Activated CD8-positive, alpha-beta T cell treated with anti-CD3 and anti-CD28 coated beads for 36 hours (primary cell): Measurements from ENCODE around the gene PLEKHA7. TPM values are rescaled to one million over a fixed set of nuclear protein-coding genes. Genes with fewer than 3 reads are reported as not detected.

Source experiments
- ATAC-seq: fragments of 200-7000 bp; cut with Tn5 transposase; one replicate; pipeline ENCODE4 v1.10.0; 2021; ENCODE audit warnings: mild to moderate bottlenecking, moderate library complexity
- CTCF ChIA-PET: fragments of 350-600 bp; sonication (Branson Sonifier 250); formaldehyde crosslinking; loops from one replicate; lab custom pipeline; 2021; ENCODE audit warnings: antibody characterized with exemption; lab: Charles Lee
- POLR2A ChIA-PET: fragments of 350-600 bp; sonication (Branson Sonifier 250); formaldehyde crosslinking; loops from one replicate; lab custom pipeline; 2021; ENCODE audit warnings: antibody characterized with exemption; lab: Charles Lee
- DNase-seq: peaks from one replicate; pipeline ENCODE4 v3.0.0-alpha.2; 2020
- H3K27ac Mint-ChIP-seq: one replicate; pipeline ENCODE4 v1.8.0; 2021; ENCODE audit warnings: mild to moderate bottlenecking, mixed read lengths
- H3K27me3 Mint-ChIP-seq: one replicate; pipeline ENCODE4 v1.8.0; 2021; ENCODE audit warnings: mixed read lengths
- H3K36me3 Mint-ChIP-seq: one replicate; pipeline ENCODE4 v1.8.0; 2021; ENCODE audit warnings: low read depth, mixed read lengths
- H3K4me1 Mint-ChIP-seq: one replicate; pipeline ENCODE4 v1.8.0; 2021; ENCODE audit warnings: low read depth, mixed read lengths
- H3K4me3 Mint-ChIP-seq: one replicate; pipeline ENCODE4 v1.8.0; 2021; ENCODE audit warnings: mild to moderate bottlenecking, moderate library complexity, mixed read lengths
- H3K9me3 Mint-ChIP-seq: one replicate; pipeline ENCODE4 v1.8.0; 2021; ENCODE audit warnings: mixed read lengths
- CTCF ChIP-seq: fragments of 200-600 bp; IDR thresholded peaks from one replicate; pipeline ENCODE4 v1.8.0; 2022; ENCODE audit warnings: antibody characterized with exemption, mild to moderate bottlenecking
- intact Hi-C: fragments of 100-400 bp; cut with micrococcal nuclease; formaldehyde crosslinking; loops from one replicate; pipeline ENCODE4 v1.10.0; 2022
- total RNA-seq, 2 experiments: library from RNA; stranded (reverse); gene quantifications; one replicate each; pipeline ENCODE4 v1.2.3, GENCODE V29; 2021

The PLEKHA7 gene
- total RNA-seq, 2 experiments from 2014 or later = 6.0 to 6.6 TPM

- Mint-ChIP-seq H3K4me1 (peaks cover 2% of the 10 kb centered on the region), H3K27ac (no peak overlapping the region), H3K9me3 (no peaks in the 10 kb centered on the region), H3K27me3 (no peaks in the 10 kb centered on the region), H3K4me3 (no peak overlapping the region), H3K36me3 (no peaks in the 10 kb centered on the region)
- no peak for ATAC-seq
- no peak for DNase-seq
- TF ChIP-seq CTCF = no peak
- intact Hi-C loops = no loop called here
- POLR2A ChIA-PET = interaction anchor here (0.6 kb wide), 1 partner anchor 73 kb away, joined by 4 read pairs; no protein-coding TSS in a partner anchor
- CTCF ChIA-PET = interaction anchor here (1.2 kb wide), 1 partner anchor 29 kb away, joined by 3 read pairs; no protein-coding TSS in a partner anchor
Observed at GRCh38 chr11:17008099-17008498, 6.1 kb downstream of the PLEKHA7 start.

- Mint-ChIP-seq H3K27ac (no peak overlapping the region), H3K9me3 (no peaks in the 10 kb centered on the region), H3K36me3 (no peaks in the 10 kb centered on the region), H3K4me1 (peaks cover 2% of the 10 kb centered on the region), H3K27me3 (no peaks in the 10 kb centered on the region), H3K4me3 (no peak overlapping the region)
- ChIA-PET CTCF (no interaction called here), POLR2A (no interaction called here)
- intact Hi-C loops = no loop called here
- ATAC-seq (no peak), DNase-seq (no peak)
- no peak for TF ChIP-seq CTCF
Observed at GRCh38 chr11:17005646-17006045, 8.6 kb downstream of the PLEKHA7 start.

- no peak for DNase-seq
- intact Hi-C loops = no loop called here
- Mint-ChIP-seq H3K36me3 (no peaks in the 10 kb centered on the region), H3K27me3 (no peaks in the 10 kb centered on the region), H3K27ac (no peak overlapping the region), H3K4me1 (peaks cover 2% of the 10 kb centered on the region), H3K4me3 (no peak overlapping the region), H3K9me3 (no peaks in the 10 kb centered on the region)
- no peak for ATAC-seq
- ChIA-PET CTCF (no interaction called here), POLR2A (no interaction called here)
- TF ChIP-seq CTCF = no peak
Observed at GRCh38 chr11:17004486-17005148, 9.6 kb downstream of the PLEKHA7 start.

- intact Hi-C loops = no loop called here
- Mint-ChIP-seq H3K36me3 (no peaks in the 10 kb centered on the region), H3K27me3 (no peaks in the 10 kb centered on the region), H3K27ac (no peak overlapping the region), H3K9me3 (no peaks in the 10 kb centered on the region), H3K4me3 (no peak overlapping the region), H3K4me1 (peaks cover 2% of the 10 kb centered on the region)
- ChIA-PET POLR2A (no interaction called here), CTCF (no interaction called here)
- no peak for TF ChIP-seq CTCF
- DNase-seq (no peak), ATAC-seq (no peak)
Observed at GRCh38 chr11:17003426-17003825, 10.8 kb downstream of the PLEKHA7 start.

GRCh38 chr11:17002543-17002942 is 11.7 kb downstream of the PLEKHA7 start:
- DNase-seq = no peak
- no peak overlapping the region for H3K4me3 Mint-ChIP-seq
- intact Hi-C loops = no loop called here

More at GRCh38 chr11:17002543-17002942, 11.7 kb downstream of the PLEKHA7 start:
- H3K36me3 Mint-ChIP-seq = no peaks in the 10 kb centered on the region
- no peak for TF ChIP-seq CTCF
- ChIA-PET CTCF (no interaction called here), POLR2A (no interaction called here)
- ATAC-seq = no peak
- H3K27ac Mint-ChIP-seq = no peak overlapping the region
- no peaks in the 10 kb centered on the region for H3K27me3 Mint-ChIP-seq
- peaks cover 2% of the 10 kb centered on the region for H3K4me1 Mint-ChIP-seq
- H3K9me3 Mint-ChIP-seq = no peaks in the 10 kb centered on the region
